ENCODE data around the gene PRKCE. TPM values are rescaled to one million over a fixed set of nuclear protein-coding genes. Genes with fewer than 3 reads are reported as not detected.

PRKCE gene
- total and polyA plus RNA-seq, 11 donors, result 4.1 to 22.3 (median 16.2) TPM

- ATAC-seq, result peak in 2 of 4 donors; percentile 3 to 25
- H3K27me3 ChIP-seq, result no peaks in the 10 kb centered on the region
- no peaks in the 10 kb centered on the region for H3K36me3 ChIP-seq
- intact Hi-C loops (cut with DNase I), result loop anchor here in 3 of 10 donors (5.0 kb wide), 4 partner anchors 55 to 230 kb away; no protein-coding TSS in a partner anchor
- 1 to 2% (median 1%) methylated on average over 44 to 53 of the region's 53 CpGs for WGBS, 4 donors
- no peaks in the 10 kb centered on the region for H3K9me3 ChIP-seq
- DNase-seq, result peak; percentile 54 to 74 (median 61)
- peak overlapping the region; percentile 54 to 95 (median 84) for H3K4me3 ChIP-seq
- H3K27ac ChIP-seq, result peak overlapping the region; percentile 97 to 100 (median 100)
- H3K4me1 ChIP-seq, result peaks cover 4 to 43% (median 34%) of the 10 kb centered on the region in 12 donors
- TF ChIP-seq CTCF (IDR thresholded peaks at IDR 0.05) (no peak), POLR2A (IDR thresholded peaks at IDR 0.05) (no peak)
Observed at GRCh38 chr2:45652090-45653031, 886 bp downstream of the PRKCE start.

DNA sequence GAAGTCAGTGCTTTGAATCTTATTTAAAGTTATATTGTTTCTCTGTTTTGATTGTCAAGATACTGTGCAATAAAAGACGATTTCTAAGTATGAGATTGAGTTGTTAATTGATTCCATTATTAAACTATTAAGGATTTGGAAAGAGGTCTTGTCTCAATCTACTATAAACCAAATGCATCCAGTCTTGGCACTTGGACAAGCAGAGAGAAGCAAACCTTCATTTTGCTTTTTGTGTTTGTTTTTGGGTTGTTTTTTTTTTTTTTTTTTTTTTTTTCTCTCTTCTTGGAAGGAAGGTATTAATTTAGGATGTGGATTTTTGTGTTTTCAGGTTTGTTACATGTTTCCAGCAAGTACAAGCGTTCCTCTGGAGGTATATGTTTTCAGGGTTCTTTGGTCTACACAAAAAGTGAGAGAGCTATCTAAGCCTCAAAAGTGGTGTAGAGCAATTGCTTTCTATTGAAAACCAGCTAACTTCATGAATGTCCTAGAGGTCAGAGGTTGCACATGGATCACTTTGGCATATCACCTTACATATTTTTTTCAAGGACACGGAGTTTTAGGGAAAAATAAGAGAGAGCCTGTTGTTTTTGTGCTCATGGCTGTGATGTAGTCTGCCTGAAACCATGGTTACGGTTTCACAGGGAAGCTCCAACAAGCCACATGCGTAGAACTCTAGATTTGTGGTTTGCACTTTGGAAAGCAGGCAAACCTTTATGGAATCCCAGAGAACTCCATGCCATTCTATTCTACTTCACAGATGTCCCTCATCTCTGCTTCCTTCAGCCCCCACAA is 1.8 kb downstream of the PRKCE start:
- H3K4me1 ChIP-seq, result peaks cover 4 to 42% (median 33%) of the 10 kb centered on the region in 12 donors
- no peak for DNase-seq
- peak overlapping the region in 10 of 12 donors; percentile 63 to 95 (median 84) for H3K4me3 ChIP-seq
- no peaks in the 10 kb centered on the region for H3K27me3 ChIP-seq
- H3K9me3 ChIP-seq, result no peaks in the 10 kb centered on the region
- TF ChIP-seq CTCF (IDR thresholded peaks at IDR 0.05), result no peak
- no peak for TF ChIP-seq POLR2A (IDR thresholded peaks at IDR 0.05)
- 79 to 82% (median 81%) methylated on average over 5 of the region's 5 CpGs for WGBS, 4 donors
- ATAC-seq, result no peak
- intact Hi-C loops (cut with DNase I), result loop anchor here in 3 of 10 donors (5.0 kb wide), 4 partner anchors 54 to 229 kb away; no protein-coding TSS in a partner anchor
- no peaks in the 10 kb centered on the region for H3K36me3 ChIP-seq
- H3K27ac ChIP-seq, result peak overlapping the region in 3 of 12 donors; percentile 44 to 100 (median 98)

DNA sequence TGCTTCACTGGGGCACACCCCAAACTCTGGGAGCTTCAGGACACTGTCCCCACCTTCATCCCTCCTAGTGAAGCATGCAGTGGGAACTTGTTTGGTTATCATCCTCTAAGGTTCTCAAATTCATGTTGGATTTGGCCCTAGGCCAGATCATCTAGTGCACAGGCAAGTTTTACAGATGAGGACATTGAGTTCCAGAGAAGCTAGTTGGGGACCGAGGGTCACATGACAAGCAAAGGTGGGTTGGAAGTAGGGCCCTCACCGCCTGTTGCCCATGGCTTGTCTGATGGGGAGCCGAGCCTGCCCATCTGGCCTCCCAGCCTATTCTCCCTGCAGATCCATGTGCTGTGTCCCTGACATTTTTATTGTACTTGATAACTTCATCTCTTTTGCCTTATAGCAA is 2.8 kb downstream of the PRKCE start:
- DNase-seq (no peak), ATAC-seq (no peak)
- WGBS, 4 donors, result 77 to 86% (median 82%) methylated on average over 3 of the region's 3 CpGs
- no peaks in the 10 kb centered on the region for H3K27me3 ChIP-seq
- no peak overlapping the region for H3K4me3 ChIP-seq
- peaks cover 3 to 33% (median 24%) of the 10 kb centered on the region in 12 donors for H3K4me1 ChIP-seq
- TF ChIP-seq POLR2A (IDR thresholded peaks at IDR 0.05) (no peak), CTCF (IDR thresholded peaks at IDR 0.05) (no peak)
- intact Hi-C loops (cut with DNase I), result loop anchor here in 3 of 10 donors (1.0 to 5.0 kb wide), 5 partner anchors 20 to 228 kb away; no protein-coding TSS in a partner anchor
- H3K9me3 ChIP-seq, result no peaks in the 10 kb centered on the region
- H3K36me3 ChIP-seq, result no peaks in the 10 kb centered on the region
- no peak overlapping the region for H3K27ac ChIP-seq
